GM19324 (cell line): ENCODE measurements around the gene NIT1.
"Not testable (repeated sequence)": the region's sequence is repeated elsewhere in the genome, so short reads cannot be mapped to it uniquely, and the experiment has no call there.

Experiments used
- ATAC-seq: cut with Tn5 transposase; IDR thresholded peaks from one replicate; pipeline ENCODE4 v1.9.1; 2021; ENCODE audit warnings: mild to moderate bottlenecking, moderate library complexity; ENCODE audit not compliant: unreplicated experiment, low FRiP score

NIT1 gene

GRCh38 chr1:161111117-161111516 is 6.8 kb upstream of the NIT1 start:
- ATAC-seq: no peak

DNA sequence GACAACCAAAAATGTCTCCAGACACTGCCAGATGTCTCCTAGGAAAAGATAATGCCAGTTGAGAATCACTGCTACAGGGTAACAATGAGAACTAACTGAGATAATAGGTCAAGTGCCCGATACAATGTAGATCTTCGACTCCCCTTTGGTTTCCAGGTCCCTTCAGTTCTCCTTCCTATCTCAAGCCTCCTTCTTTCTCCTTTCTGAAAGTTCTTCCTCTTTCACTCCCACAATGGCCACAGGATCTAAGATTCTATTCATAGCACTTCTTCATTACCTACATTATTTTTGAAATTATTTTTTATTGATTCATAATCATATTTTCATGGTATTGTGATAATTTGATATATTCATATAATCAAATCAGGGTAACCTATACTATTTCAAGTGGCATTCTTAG is 6.4 kb upstream of the NIT1 start:
- ATAC-seq: no peak

GRCh38 chr1:161113915-161114314 is 4.0 kb upstream of the NIT1 start:
- ATAC-seq: no peak

DNA sequence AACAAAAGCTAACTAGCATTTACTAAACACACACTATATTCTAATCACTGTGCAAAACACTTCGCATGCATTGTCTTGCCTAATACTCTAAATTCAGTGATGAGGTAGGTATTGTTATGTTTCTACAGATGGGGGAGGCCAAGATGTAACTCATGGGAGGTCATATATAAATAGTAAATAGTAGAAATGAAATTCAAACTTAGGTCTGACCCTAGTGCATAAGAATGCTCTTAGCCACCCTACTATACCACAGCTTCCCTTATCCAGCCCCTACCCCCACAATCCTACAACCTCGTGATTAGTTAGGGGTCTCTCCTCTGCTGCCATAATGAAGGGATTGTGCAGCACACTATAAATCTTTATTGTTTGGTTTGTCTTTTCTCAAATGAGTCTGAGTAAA is 3.3 kb upstream of the NIT1 start:
- ATAC-seq: no peak

GRCh38 chr1:161115132-161115711 is 2.7 kb upstream of the NIT1 start:
- ATAC-seq: no peak

- ATAC-seq: not testable (repeated sequence)
These were observed 1.9 kb upstream of the NIT1 start for GRCh38 chr1:161115961-161116360.

DNA sequence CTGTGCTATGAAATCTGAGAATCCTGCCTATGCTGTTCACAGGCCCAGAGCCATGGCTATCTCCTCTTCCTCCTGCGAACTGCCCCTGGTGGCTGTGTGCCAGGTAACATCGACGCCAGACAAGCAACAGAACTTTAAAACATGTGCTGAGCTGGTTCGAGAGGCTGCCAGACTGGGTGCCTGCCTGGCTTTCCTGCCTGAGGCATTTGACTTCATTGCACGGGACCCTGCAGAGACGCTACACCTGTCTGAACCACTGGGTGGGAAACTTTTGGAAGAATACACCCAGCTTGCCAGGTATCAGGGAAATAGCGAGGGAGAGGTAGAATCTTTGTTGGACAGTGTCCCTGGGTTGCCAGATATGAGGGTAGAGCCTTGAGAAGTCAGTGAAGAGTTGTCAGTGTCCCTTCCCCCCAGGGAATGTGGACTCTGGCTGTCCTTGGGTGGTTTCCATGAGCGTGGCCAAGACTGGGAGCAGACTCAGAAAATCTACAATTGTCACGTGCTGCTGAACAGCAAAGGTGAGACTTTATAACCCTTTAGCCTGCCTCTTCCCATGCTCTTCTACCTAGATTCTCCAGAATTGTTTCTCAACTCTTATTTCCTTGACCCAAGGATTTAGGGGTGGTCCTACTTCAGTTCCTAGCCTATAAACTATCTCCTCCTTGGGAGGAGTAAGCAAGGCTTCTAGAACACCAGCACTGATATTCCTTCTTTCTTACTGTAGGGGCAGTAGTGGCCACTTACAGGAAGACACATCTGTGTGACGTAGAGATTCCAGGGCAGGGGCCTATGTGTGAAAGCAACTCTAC is 1.4 kb downstream of the NIT1 start:
- ATAC-seq: no peak

DNA sequence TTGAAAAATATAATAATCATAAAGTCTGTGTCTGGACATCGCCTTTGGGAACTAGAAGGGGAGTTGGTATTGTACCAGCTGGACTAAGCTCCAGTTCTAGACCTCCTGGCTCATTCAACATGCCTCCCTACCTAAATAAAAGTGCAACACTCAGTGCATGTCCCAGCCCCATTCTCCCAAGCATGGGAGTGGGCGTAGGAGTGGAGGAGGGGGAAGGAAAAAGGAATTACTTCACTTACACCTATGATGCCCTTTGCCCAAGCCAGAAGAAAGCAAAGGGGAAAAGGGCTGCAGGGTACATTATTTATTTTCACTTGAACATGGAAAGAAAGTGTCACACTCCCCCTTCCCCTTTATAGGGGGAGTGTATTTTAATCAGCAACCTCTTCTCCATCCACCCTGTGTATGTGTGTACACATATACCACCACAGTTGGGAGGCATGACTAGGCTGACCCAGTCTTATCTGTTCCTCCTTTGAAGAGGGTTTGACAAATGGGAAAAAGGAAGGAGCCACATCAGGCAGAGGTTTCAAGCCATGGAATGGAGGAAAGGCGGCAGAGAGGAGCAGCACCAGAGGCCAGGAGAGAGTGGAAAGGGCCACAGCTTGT is 3.2 kb downstream of the NIT1 start:
- no peak for ATAC-seq

DNA sequence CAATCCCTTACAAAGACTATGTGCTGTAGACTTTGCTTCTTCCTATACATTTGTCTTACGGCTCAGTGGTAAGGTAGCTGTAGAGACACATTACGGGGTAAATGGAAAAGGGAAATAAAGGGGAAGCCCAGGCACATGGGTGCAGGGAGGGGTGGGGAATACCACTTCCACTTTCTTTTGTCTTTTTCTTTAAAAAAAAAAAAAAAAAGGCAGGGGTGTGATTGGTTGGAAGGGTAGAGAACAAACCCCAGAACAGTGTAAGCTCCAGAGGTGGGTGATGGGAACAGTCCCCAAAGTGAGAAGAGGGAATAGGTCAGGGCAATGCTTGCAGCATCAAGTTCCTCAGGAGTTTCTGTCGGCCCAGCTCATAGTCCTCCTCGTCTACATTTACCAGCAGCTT is 3.9 kb downstream of the NIT1 start:
- ATAC-seq: no peak

DNA sequence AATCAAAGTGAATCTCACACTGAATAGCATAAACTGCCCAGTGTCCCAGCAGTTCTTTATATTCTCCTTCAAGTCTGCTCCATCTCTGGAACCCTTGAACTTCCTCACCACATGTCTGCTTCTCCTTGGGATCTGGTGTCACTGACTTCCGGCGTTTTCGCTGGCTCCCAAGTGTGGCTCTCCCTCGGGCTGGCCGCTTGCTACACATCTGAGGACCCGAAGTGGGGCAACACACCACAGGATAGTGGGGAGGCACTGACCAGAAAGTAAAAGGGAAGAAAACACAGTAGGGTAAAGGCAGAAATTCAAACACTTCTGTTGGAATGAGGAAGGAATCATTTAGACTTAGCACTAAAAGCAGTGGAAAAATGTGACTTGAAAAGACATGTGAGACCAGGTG is 5.1 kb downstream of the NIT1 start:
- ATAC-seq: no peak

DNA sequence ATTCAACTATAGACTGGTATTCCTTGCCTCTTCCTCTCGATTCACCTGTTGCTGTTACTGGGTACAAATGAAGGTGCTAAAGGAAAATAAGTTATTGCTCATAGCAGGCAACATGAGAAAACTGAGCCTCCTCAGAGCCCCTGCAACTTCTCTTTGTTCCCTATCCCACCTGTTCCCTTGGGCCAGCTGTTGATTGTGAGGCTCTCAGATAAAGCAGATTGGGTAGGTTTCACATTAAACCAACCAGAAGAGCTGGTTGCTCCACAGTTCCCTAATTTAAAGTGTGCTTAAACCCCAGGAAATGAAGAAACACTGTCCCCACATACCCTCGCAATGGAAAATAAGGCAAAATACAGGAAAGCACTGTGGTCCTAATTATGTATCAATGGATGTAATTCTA is 9.7 kb downstream of the NIT1 start:
- ATAC-seq: no peak

DNA sequence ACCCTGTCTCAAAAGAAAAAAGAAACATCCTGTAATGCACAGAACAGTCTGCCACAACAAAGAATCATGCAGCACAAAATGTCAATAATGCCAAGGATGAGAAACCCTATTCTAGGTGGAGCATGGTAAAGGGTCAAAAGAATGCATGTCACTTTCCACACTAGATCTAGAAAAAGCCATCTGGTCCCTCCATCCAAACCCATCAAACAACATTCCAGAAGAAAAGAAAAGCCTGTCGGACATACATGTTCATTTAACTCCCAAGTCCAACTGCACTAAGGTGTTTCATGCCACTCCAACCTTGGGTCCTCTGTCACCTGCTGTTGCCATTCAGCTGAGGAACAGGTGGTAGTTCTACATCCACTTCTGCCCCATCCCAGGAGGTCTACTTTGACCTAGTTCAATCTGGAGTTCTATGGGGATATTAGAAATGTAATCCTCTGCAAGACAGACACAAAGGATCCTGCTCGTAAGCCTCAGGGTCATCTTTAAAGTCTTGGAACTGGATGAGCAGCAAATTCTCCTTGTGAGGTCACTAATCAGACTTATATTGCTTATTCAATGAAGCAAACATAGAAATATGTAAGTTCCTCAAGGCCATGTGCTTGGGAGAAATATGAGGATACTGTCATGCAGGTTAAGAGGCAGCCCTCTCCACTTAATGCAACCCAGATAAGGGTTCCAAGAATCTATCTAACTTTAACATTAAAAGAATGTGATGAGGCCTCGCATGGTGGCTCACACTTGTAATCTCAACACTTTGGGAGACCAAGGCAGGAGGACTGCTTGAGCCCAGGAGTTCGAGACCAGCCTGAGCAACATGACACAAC is 10.9 kb downstream of the NIT1 start:
- ATAC-seq: no peak

- no peak for ATAC-seq
These were observed 12.4 kb downstream of the NIT1 start for GRCh38 chr1:161130266-161130665.

DNA sequence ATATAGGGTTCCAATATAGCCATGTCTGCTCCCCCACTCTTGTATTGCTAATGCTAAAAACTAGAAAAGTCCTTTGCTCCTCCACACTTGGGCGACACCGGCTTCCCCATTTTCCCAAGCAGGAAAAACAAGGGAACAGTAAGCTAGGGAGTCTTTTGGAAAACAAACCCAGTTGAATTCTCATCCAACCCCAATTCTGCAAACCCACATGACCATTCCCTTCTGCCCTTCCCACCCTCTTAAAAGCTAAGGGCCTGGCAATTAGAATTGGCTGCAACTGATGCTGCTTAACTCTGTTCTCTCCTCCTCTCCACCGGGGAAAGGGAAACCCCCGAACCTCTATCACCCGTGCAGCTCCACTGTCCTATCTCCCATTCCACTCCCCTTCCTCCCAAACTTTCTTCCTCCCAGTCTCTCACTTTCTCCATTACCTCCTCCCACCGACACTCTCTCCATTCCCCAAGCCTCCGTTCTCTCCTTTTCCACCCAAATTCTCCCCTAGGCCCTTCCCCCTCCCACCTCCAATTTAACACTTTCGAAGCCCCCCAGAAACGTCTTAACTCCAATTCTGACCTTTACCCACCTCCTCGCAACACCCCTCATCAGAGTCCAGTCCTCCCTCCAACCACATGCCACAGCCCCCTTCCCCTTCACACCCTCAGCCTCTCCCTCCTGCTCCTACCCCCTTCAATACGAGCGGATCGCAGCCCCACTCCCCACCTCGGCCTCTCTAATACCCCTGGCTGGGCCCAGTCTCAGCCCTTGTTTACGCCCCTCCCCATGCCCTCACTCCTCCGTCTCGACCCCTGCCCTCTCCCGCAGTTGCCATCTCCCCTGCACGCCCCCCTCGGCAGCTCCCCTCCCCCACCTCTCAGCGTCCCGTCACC is 13.9 kb downstream of the NIT1 start:
- ATAC-seq: no peak

- peak; percentile 94 for ATAC-seq
These were observed 14.7 kb downstream of the NIT1 start, which contains the start of gene DEDD for GRCh38 chr1:161132410-161133219. Gene DEDD (minus strand): TSS chr1:161132667. CDS start chr1:161124462, 8,205 bp downstream.

GRCh38 chr1:161133220-161133740 is 15.4 kb downstream of the NIT1 start:
- ATAC-seq: no peak

DNA sequence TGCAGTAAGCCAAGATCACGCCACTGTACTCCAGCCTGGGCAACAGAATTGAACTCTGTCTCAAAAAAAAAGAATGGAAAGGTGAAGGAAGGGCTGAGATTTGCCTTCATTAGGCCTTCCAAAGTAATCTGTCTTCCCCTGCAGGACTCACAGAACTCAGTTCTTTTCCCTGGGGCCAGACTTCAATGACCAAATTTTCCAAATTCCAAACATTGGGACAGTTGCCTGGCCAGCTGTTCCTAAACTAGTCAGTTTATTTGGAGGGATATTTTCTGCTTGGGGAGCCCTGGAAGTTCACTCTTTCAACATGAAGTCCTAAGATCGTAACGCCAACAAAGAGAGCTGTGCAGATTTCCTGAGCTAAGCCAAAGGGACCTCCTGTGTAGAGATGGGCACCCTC is 20.0 kb downstream of the NIT1 start:
- ATAC-seq: no peak

GRCh38 chr1:161138431-161138830 is 20.5 kb downstream of the NIT1 start:
- ATAC-seq: no peak

DNA sequence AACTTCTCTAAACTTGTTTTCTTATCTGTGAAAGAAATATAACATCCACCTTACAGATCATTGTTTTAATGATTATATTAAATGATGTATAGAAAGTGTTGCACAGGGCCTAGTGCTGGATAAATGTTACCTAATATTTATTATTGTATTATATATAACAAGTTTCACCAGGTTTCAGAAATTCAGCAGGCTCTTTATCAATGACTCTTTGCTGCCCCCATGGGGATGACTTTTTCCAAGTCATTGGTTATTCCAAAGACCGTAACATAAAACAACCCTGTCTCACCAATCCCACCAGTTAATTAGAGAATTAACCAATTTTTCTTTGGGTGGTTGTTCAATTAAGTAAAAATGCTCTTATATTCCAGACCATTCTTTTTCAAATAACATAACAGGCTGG is 21.9 kb downstream of the NIT1 start:
- ATAC-seq: no peak
